Bronchial epithelial cell (primary cell): ENCODE data around the gene HLA-DQB1. TPM values are rescaled to one million over a fixed set of nuclear protein-coding genes. Genes with fewer than 3 reads are reported as not detected.

Source experiments
- DNase-seq: peaks from one replicate; pipeline ENCODE4 v3.0.0-alpha.2; 2010; ENCODE audit warnings: low read depth
- FAIRE-seq: peaks from 2 replicates; lab custom pipeline; 2011; peaks lifted over from hg19 to GRCh38; lab: Jason Lieb, UNC
- H3K27me3 ChIP-seq: 2 replicates; pipeline ENCODE4 v1.5.1; 2011; ENCODE audit warnings: low read length; ENCODE audit not compliant: control insufficient read depth, insufficient read depth
- H3K36me3 ChIP-seq: 2 replicates; pipeline ENCODE4 v1.5.1; 2011; ENCODE audit warnings: low read length; ENCODE audit not compliant: control insufficient read depth, insufficient read depth
- H3K4me3 ChIP-seq: 2 replicates; pipeline ENCODE4 v1.5.1; 2011; ENCODE audit warnings: mild to moderate bottlenecking, low read depth, low read length, control low read depth
- CTCF ChIP-seq: IDR thresholded peaks from 2 replicates; pipeline ENCODE4 v1.5.1; 2011; ENCODE audit warnings: mild to moderate bottlenecking, moderate library complexity, low read length, control low read depth, inconsistent platforms; ENCODE audit not compliant: insufficient read depth, severe bottlenecking
- total RNA-seq: library from RNA; depleted of rRNA; stranded (reverse); fragments of >200 nt; gene quantifications from 2 replicates; pipeline ENCODE4 v1.2.1, GENCODE V29; 2014

Gene HLA-DQB1
- total RNA-seq, 1 donor from 2014 or later: not detected

GRCh38 chr6:32668226-32668747 is 1.8 kb upstream of the HLA-DQB1 start:
- DNase-seq: peak; percentile 83
- no peak for TF ChIP-seq CTCF
- FAIRE-seq: no peak

GRCh38 chr6:32665661-32666060 is 796 bp downstream of the HLA-DQB1 start:
- no peak for DNase-seq
- no peak for TF ChIP-seq CTCF
- FAIRE-seq: no peak
- Histone ChIP-seq H3K36me3 (no peaks in the 10 kb centered on the region), H3K4me3 (peak overlapping the region; percentile 26), H3K27me3 (no peaks in the 10 kb centered on the region)

More at GRCh38 chr6:32668226-32668747, 1.8 kb upstream of the HLA-DQB1 start:
- Histone ChIP-seq H3K4me3 (no peak overlapping the region), H3K36me3 (no peaks in the 10 kb centered on the region), H3K27me3 (no peaks in the 10 kb centered on the region)

- DNase-seq: no peak
- H3K4me3 ChIP-seq: peak overlapping the region; percentile 8
Measured at GRCh38 chr6:32664827-32665362, 1.6 kb downstream of the HLA-DQB1 start.

GRCh38 chr6:32664354-32664753 is 2.1 kb downstream of the HLA-DQB1 start:
- Histone ChIP-seq H3K4me3 (peak overlapping the region; percentile 8), H3K27me3 (no peaks in the 10 kb centered on the region), H3K36me3 (no peaks in the 10 kb centered on the region)
- FAIRE-seq: no peak
- no peak for DNase-seq
- no peak for TF ChIP-seq CTCF

More at GRCh38 chr6:32664827-32665362, 1.6 kb downstream of the HLA-DQB1 start:
- FAIRE-seq: no peak
- Histone ChIP-seq H3K27me3 (no peaks in the 10 kb centered on the region), H3K36me3 (no peaks in the 10 kb centered on the region)
- no peak for TF ChIP-seq CTCF

- no peak overlapping the region for H3K4me3 ChIP-seq
- no peaks in the 10 kb centered on the region for H3K27me3 ChIP-seq
- DNase-seq: no peak
- H3K36me3 ChIP-seq: no peaks in the 10 kb centered on the region
- no peak for FAIRE-seq
- TF ChIP-seq CTCF: no peak
Measured at GRCh38 chr6:32662836-32663235, 3.6 kb downstream of the HLA-DQB1 start.

- H3K36me3 ChIP-seq: no peaks in the 10 kb centered on the region
- no peak for DNase-seq
- no peaks in the 10 kb centered on the region for H3K27me3 ChIP-seq
- H3K4me3 ChIP-seq: no peak overlapping the region
- no peak for FAIRE-seq
- TF ChIP-seq CTCF: no peak
Measured at GRCh38 chr6:32662099-32662498, 4.4 kb downstream of the HLA-DQB1 start.
